Stimulated activated CD4-positive, alpha-beta T cell treated with anti-CD3 and anti-CD28 coated beads, Interleukin-12 subunit alpha, Interleukin-12 subunit beta, amount 100 ng/mL, for 24 hours (primary cell): ENCODE data around the gene ST3GAL2.
"Not testable (repeated sequence)": the region's sequence is repeated elsewhere in the genome, so short reads cannot be mapped to it uniquely, and the experiment has no call there.

Source experiments
- DNase-seq, 2 experiments: peaks; one replicate each; pipeline ENCODE4 v3.0.0-alpha.2; 2020; ENCODE audit warnings: low read depth in 2 of 2

Gene ST3GAL2

DNA sequence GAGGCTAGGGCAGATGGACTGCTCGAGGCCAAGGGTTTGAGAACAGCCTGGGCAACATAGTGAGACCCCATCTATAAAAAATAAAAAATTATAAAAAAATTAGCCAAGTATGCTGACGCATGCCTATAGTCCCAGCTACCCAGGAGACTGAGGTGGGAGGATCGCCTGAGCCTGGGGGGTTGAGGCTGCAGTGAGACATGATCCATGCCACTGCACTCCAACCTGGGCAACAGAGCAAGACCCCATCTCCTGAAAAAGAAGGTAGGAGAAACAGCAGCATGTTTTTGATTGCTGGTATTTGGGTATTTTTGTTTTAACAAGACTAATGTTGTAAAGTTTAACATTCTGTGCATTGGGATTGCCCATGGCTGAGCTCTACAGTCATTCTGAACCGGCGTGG is 101.1 kb downstream of the ST3GAL2 start:
- no peak for DNase-seq

DNA sequence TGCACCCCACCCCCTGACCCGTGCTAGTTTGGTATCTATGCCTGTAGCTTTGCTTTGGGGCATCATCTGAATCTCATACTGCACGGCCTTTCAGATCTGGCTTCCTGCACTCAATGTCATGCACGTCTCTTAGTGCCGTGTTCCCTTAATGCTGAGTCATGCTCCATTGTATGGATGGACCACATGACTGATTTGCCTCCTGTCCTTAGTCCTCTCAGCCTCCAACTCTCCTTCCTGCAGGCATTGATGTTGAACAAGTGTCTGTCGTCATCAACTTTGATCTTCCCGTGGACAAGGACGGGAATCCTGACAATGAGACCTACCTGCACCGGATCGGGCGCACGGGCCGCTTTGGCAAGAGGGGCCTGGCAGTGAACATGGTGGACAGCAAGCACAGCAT is 106.2 kb downstream of the ST3GAL2 start:
- DNase-seq: not testable (repeated sequence)

DNA sequence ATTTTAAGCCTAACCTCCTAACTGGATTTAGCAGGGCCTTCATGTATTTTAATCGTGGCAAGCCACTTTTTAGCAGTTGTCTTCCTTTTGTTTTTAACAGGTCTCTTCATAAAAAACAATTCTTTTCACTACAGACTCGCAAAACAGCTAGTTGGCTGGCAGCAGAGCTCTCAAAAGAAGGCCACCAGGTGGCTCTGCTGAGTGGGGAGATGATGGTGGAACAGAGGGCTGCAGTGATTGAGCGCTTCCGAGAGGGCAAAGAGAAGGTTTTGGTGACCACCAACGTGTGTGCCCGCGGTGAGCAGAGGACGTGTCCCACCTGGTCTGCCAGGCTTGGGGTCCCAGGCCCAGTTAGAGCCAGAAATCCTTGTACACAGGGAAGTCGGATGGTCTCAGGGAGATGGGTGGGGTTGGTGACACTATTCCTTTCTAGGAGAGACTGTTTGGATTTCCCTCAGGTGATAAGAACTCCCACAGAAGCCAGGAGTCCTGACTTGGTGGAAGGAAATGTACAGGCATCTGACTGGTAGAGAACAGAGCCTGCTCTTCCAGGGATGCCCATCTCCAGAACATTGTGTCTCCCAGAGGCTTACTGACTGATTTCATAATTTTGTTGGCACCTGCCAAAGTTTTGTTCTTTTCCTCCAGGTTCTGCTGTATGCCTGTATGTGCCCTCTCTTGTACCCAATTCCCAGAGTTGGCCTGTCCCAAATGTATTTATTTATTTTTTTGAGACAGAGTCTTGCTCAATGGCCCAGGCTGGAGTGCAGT is 107.1 kb downstream of the ST3GAL2 start:
- no peak for DNase-seq

DNA sequence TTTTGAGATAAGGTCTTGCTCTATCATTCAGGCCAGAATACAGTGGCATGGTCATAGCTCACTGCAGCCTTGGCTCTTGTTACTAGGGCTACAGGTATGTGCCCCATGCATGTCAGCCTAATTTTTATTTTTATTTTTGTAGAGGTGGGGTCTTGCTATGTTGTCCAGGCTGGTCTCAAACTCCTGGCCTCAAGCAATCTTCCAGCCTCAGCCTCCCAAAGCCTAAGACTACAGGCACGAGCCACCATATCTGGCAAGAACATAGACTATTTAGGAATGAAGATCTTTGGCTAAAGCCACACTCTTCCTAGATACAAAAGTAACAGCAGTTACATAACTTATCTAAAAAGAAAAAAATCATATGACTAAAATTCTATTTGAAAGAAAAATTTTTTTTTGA is 107.8 kb downstream of the ST3GAL2 start:
- no peak for DNase-seq
